IMR-90 (cell line): ENCODE data around the gene DSP.

Experiments used
- BHLHE40 ChIP-seq: fragments of 150-350 bp; IDR thresholded peaks from 2 replicates; pipeline ENCODE4 v1.6.1; 2016; ENCODE audit warnings: mild to moderate bottlenecking, low read depth, low read length
- CEBPB ChIP-seq: IDR thresholded peaks from 2 replicates; pipeline ENCODE4 v1.6.1; 2012; ENCODE audit warnings: low read depth, low read length, improper control_type of control experiment
- CHD1 ChIP-seq: IDR thresholded peaks from 2 replicates; pipeline ENCODE4 v1.6.1; 2012; ENCODE audit warnings: low read depth, low read length, improper control_type of control experiment
- ELK1 ChIP-seq: fragments of 150-350 bp; IDR thresholded peaks from 2 replicates; pipeline ENCODE4 v1.6.1; 2016; ENCODE audit warnings: low read depth, mild to moderate bottlenecking, low read length, moderate library complexity, borderline replicate concordance
- MAFK ChIP-seq: IDR thresholded peaks from 2 replicates; pipeline ENCODE4 v1.6.1; 2012; ENCODE audit warnings: low read depth, low read length, improper control_type of control experiment
- MXI1 ChIP-seq: IDR thresholded peaks from 2 replicates; pipeline ENCODE4 v1.6.1; 2012; ENCODE audit warnings: low read depth, mild to moderate bottlenecking, low read length, moderate library complexity, borderline replicate concordance
- POLR2A ChIP-seq: IDR thresholded peaks from 2 replicates; pipeline ENCODE4 v1.6.1; 2012; ENCODE audit warnings: mild to moderate bottlenecking, low read depth, low read length
- RAD21 ChIP-seq: IDR thresholded peaks from 2 replicates; pipeline ENCODE4 v1.6.1; 2012; ENCODE audit warnings: low read length, improper control_type of control experiment
- RCOR1 ChIP-seq: IDR thresholded peaks from 2 replicates; pipeline ENCODE4 v1.6.1; 2012; ENCODE audit warnings: mild to moderate bottlenecking, low read length, improper control_type of control experiment; ENCODE audit not compliant: insufficient replicate concordance
- RFX5 ChIP-seq: IDR thresholded peaks from 2 replicates; pipeline ENCODE4 v1.8.0; 2012; ENCODE audit warnings: low read depth, mild to moderate bottlenecking, low read length, moderate library complexity
- TF ChIP-seq, protein P1 (sequence below): conservative IDR thresholded peaks from 2 replicates; pipeline ENCODE4 v1.5.1; 2012; ENCODE audit warnings: mild to moderate bottlenecking, low read depth, low read length, improper control_type of control experiment
- TF ChIP-seq, protein P2 (sequence below): fragments of 150-350 bp; IDR thresholded peaks from 2 replicates; pipeline ENCODE4 v1.6.1; 2017; ENCODE audit warnings: mild to moderate bottlenecking, antibody characterized with exemption, low read length, low read depth

GRCh38 chr6:7512320-7512719 lies 29.2 kb upstream of the DSP start:
- TF ChIP-seq CEBPB: no peak
- TF ChIP-seq, protein P1, sequence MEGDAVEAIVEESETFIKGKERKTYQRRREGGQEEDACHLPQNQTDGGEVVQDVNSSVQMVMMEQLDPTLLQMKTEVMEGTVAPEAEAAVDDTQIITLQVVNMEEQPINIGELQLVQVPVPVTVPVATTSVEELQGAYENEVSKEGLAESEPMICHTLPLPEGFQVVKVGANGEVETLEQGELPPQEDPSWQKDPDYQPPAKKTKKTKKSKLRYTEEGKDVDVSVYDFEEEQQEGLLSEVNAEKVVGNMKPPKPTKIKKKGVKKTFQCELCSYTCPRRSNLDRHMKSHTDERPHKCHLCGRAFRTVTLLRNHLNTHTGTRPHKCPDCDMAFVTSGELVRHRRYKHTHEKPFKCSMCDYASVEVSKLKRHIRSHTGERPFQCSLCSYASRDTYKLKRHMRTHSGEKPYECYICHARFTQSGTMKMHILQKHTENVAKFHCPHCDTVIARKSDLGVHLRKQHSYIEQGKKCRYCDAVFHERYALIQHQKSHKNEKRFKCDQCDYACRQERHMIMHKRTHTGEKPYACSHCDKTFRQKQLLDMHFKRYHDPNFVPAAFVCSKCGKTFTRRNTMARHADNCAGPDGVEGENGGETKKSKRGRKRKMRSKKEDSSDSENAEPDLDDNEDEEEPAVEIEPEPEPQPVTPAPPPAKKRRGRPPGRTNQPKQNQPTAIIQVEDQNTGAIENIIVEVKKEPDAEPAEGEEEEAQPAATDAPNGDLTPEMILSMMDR: no peak
- no peak for TF ChIP-seq RAD21
- TF ChIP-seq CHD1: no peak
- no peak for TF ChIP-seq RFX5
- no peak for TF ChIP-seq MAFK
- no peak for TF ChIP-seq ELK1
- TF ChIP-seq RCOR1: no peak
- no peak for TF ChIP-seq MXI1
- TF ChIP-seq, protein P2, sequence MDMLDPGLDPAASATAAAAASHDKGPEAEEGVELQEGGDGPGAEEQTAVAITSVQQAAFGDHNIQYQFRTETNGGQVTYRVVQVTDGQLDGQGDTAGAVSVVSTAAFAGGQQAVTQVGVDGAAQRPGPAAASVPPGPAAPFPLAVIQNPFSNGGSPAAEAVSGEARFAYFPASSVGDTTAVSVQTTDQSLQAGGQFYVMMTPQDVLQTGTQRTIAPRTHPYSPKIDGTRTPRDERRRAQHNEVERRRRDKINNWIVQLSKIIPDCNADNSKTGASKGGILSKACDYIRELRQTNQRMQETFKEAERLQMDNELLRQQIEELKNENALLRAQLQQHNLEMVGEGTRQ: no peak
- TF ChIP-seq POLR2A: no peak
- TF ChIP-seq BHLHE40: no peak
